K562 (cell line): ENCODE data around the gene ZSWIM6. TPM values are rescaled to one million over a fixed set of nuclear protein-coding genes. Genes with fewer than 3 reads are reported as not detected.

Source experiments
- ATAC-seq: fragments of 200-7000 bp; cut with Tn5 transposase; 3 replicates; pipeline ENCODE4 v1.9.1; 2020; ENCODE audit warnings: moderate library complexity
- BruUV-seq: library from RNA; stranded (reverse); fragments of 400-500 nt; replicated peaks from 2 replicates; lab custom pipeline; 2021; lab: Mats Ljungman, UMichigan
- CTCF ChIA-PET: fragments of 300-600 bp; formaldehyde crosslinking; extraction: SDS; loops from one replicate; lab custom pipeline; 2021; ENCODE audit warnings: low intra/inter-chr PET ratio; lab: Yijun Ruan, JAX
- POLR2A ChIA-PET: fragments of 300-600, 350-650 bp; sonication (Branson Sonifier 250); formaldehyde crosslinking; extraction: SDS; loops from one replicate; lab custom pipeline; 2021; ENCODE audit warnings: antibody characterized with exemption, inconsistent platforms; lab: Yijun Ruan, JAX
- DNase-seq, 4 experiments: peaks; one replicate each; pipeline versions ENCODE4 v3.0.0 to v3.0.0-alpha.2; 2011 to 2018; ENCODE audit warnings: low spot score in 3 of 4, mixed read lengths in 3 of 4; ENCODE audit errors: extremely low read depth in 1 of 4
- FAIRE-seq: peaks from 2 replicates; lab custom pipeline; 2011; peaks lifted over from hg19 to GRCh38; lab: Jason Lieb, UNC
- H2AFZ ChIP-seq: 2 replicates; pipeline ENCODE4 v1.6.0; 2011; ENCODE audit warnings: low read depth, low read length, control low read depth, inconsistent platforms
- H3K27ac ChIP-seq: fragments of 200-600 bp; 3 replicates; pipeline ENCODE4 v1.8.0; 2011; ENCODE audit warnings: low read depth, mild to moderate bottlenecking, control low read depth, inconsistent platforms, low read length, moderate library complexity, mixed read lengths; ENCODE audit errors: extremely low read depth
- H3K27me3 ChIP-seq, 2 experiments: fragments of 300-600 bp in 1 of 2; 2 replicates in 1 of 2; 3 replicates in 1 of 2; pipeline versions ENCODE4 v1.6.0 to v1.8.0; 2011; ENCODE audit warnings: inconsistent platforms in 2 of 2, low read length in 2 of 2, mild to moderate bottlenecking in 1 of 2, mixed read lengths in 1 of 2, moderate library complexity in 1 of 2; ENCODE audit not compliant: control insufficient read depth in 2 of 2, insufficient read depth in 2 of 2
- H3K36me3 ChIP-seq: fragments of 300-600 bp; 3 replicates; pipeline ENCODE4 v1.8.0; 2011; ENCODE audit warnings: mild to moderate bottlenecking, low read length, inconsistent platforms; ENCODE audit not compliant: control insufficient read depth, insufficient read depth
- H3K4me1 ChIP-seq, 2 experiments: fragments of 200-600 bp in 1 of 2; replicated peaks in 1 of 2; 2 replicates in 1 of 2; 3 replicates in 1 of 2; pipeline versions ENCODE4 v1.5.1 to v1.8.0; 2011; ENCODE audit warnings: inconsistent platforms in 2 of 2, low read length in 2 of 2, mild to moderate bottlenecking in 1 of 2, mixed read lengths in 1 of 2, moderate library complexity in 1 of 2; ENCODE audit not compliant: control insufficient read depth in 2 of 2, insufficient read depth in 2 of 2
- H3K4me2 ChIP-seq: 2 replicates; pipeline ENCODE4 v1.6.1; 2011; ENCODE audit warnings: low read length, control low read depth, inconsistent platforms, mixed read lengths; ENCODE audit not compliant: insufficient read depth
- H3K4me3 ChIP-seq: fragments of 200-600 bp; sonication (generic), shearing (Covaris generic); 2 replicates; pipeline ENCODE4 v1.5.1; 2016; ENCODE audit warnings: control low read depth, inconsistent platforms
- H3K79me2 ChIP-seq: fragments of 200-600 bp; 3 replicates; pipeline ENCODE4 v1.8.0; 2011; ENCODE audit warnings: low read length, inconsistent platforms; ENCODE audit not compliant: control insufficient read depth, insufficient read depth
- H3K9ac ChIP-seq, 2 experiments: 2 replicates each; pipeline versions ENCODE4 v1.6.0 to v1.6.1; 2011; ENCODE audit warnings: low read depth in 2 of 2, low read length in 2 of 2, control low read depth in 1 of 2, inconsistent platforms in 1 of 2, mild to moderate bottlenecking in 1 of 2, mixed read lengths in 1 of 2; ENCODE audit not compliant: insufficient read depth in 1 of 2
- H3K9me1 ChIP-seq: one replicate; pipeline ENCODE4 v1.6.0; 2011; ENCODE audit warnings: inconsistent platforms, mild to moderate bottlenecking, low read length, moderate library complexity; ENCODE audit not compliant: control insufficient read depth, insufficient read depth
- H3K9me3 ChIP-seq: replicated peaks from 2 replicates; pipeline ENCODE4 v1.5.1; 2011; ENCODE audit warnings: low read depth, low read length, inconsistent platforms; ENCODE audit not compliant: control insufficient read depth, insufficient read depth
- H4K20me1 ChIP-seq: replicated peaks from 2 replicates; pipeline ENCODE4 v1.6.1; 2011; ENCODE audit warnings: low read length, inconsistent platforms, mixed read lengths; ENCODE audit not compliant: control insufficient read depth, insufficient read depth
- CHD7 ChIP-seq: fragments of 200-600 bp; sonication (generic); IDR thresholded peaks from one replicate; pipeline ENCODE4 v1.6.1; 2012; ENCODE audit warnings: mild to moderate bottlenecking, low read depth, low read length, inconsistent platforms
- CREM ChIP-seq: IDR thresholded peaks from 2 replicates; pipeline ENCODE4 v1.6.1; 2014; ENCODE audit warnings: antibody characterized with exemption, low read depth
- DNMT1 ChIP-seq: fragments of 450-650 bp; IDR thresholded peaks from 2 replicates; pipeline ENCODE4 v1.6.1; 2016; ENCODE audit warnings: antibody characterized with exemption, mild to moderate bottlenecking
- SIN3B ChIP-seq: fragments of 450-650 bp; IDR thresholded peaks from 2 replicates; pipeline ENCODE4 v1.6.1; 2017; ENCODE audit warnings: low read depth, mild to moderate bottlenecking, moderate library complexity
- SMAD3 ChIP-seq: fragments of 450-650 bp; formaldehyde crosslinking; conservative IDR thresholded peaks from 2 replicates; pipeline ENCODE4 v1.4.0; 2020; ENCODE audit warnings: mild to moderate bottlenecking
- SP1 ChIP-seq: sonication (generic); formaldehyde crosslinking; IDR thresholded peaks from 2 replicates; pipeline ENCODE4 v1.8.1; 2022; ENCODE audit warnings: mild to moderate bottlenecking, missing genetic modification reagents
- SREBF1 ChIP-seq: fragments of 150-350 bp; IDR thresholded peaks from 2 replicates; pipeline ENCODE4 v1.6.1; 2014; ENCODE audit warnings: antibody characterized with exemption, low read depth, low read length, borderline replicate concordance
- SREBF2 ChIP-seq: sonication (generic); formaldehyde crosslinking; IDR thresholded peaks from 2 replicates; pipeline ENCODE4 v1.4.0; 2020; ENCODE audit warnings: mild to moderate bottlenecking, missing genetic modification reagents
- WGBS: fragments of 100-300 bp; shearing (Covaris generic); methylation state at CpG from one replicate; pipeline ENCODE4 v1.1.6; 2016; ENCODE audit warnings: low coverage, mixed read lengths; ENCODE audit not compliant: insufficient coverage; ENCODE audit errors: missing lambda C conversion rate; 5-methylcytosine and 5-hydroxymethylcytosine counted together
- in situ Hi-C: fragments of 300-500 bp; cut with MboI; formaldehyde crosslinking; loops from 4 replicates; pipeline ENCODE4 v1.15.0; 2018; ENCODE audit warnings: inconsistent platforms, mixed read lengths
- intact Hi-C: fragments of 100-400 bp; cut with micrococcal nuclease; formaldehyde crosslinking; loops from 2 replicates; pipeline ENCODE4 v1.14.2; 2022
- polyA plus RNA-seq, 8 experiments: library from polyadenylated mRNA; depleted of rRNA in 4 of 8; stranded (reverse) in 5 of 8; unstranded in 3 of 8; fragments of >200 nt; fragmentation: Nextera tagmentation in 2 of 8; fragmentation: Illumina TruSeq in 1 of 8; extraction: Ambion mirVana in 2 of 8; extraction: Trizol in 1 of 8; gene quantifications; 2 replicates each; pipeline versions ENCODE4 v1.2.1 to v1.2.3, GENCODE V29; 2011 to 2014; ENCODE audit warnings: inconsistent platforms in 1 of 8, missing spikeins in 1 of 8
- total RNA-seq, 7 experiments: library from RNA; depleted of rRNA in 6 of 7; stranded (reverse); fragments of >200 nt in 6 of 7; fragmentation: Illumina TruSeq in 2 of 7; extraction: Trizol in 2 of 7; gene quantifications; 2 replicates each; pipeline versions ENCODE4 v1.2.1 to v1.2.3, GENCODE V29; 2011 to 2021; ENCODE audit warnings: low replicate concordance in 1 of 7

The ZSWIM6 gene
- total and polyA plus RNA-seq, 9 of the 15 experiments (the other 6 are each of a cell fraction or from before 2014, with no cell fraction given): 0.81 to 3.2 (median 2.0) TPM

- H3K4me3 ChIP-seq: no peak overlapping the region
- ChIA-PET POLR2A (interaction anchor here (0.6 kb wide), 1 partner anchor 313 kb away, joined by 3 read pairs; no protein-coding TSS in a partner anchor), CTCF (no interaction called here)
- in situ Hi-C loops (no loop called here), intact Hi-C loops (no loop called here)
- FAIRE-seq (no peak), DNase-seq (no peak), ATAC-seq (no peak)
- H3K27me3 ChIP-seq: peaks cover 3 to 17% of the 10 kb centered on the region in 2 experiments; a peak in 4 of 5 replicates
- H3K9ac ChIP-seq: no peak overlapping the region
- H4K20me1 ChIP-seq: no peaks in the 10 kb centered on the region
- no peaks in the 10 kb centered on the region for H3K79me2 ChIP-seq
- H2AFZ ChIP-seq: no peak overlapping the region
- no peak overlapping the region for H3K27ac ChIP-seq
- H3K9me1 ChIP-seq: no peaks in the 10 kb centered on the region
- no peaks in the 10 kb centered on the region for H3K4me1 ChIP-seq
- no TSS peak for BruUV-seq
- WGBS: 6% methylated on average over 7 of the region's 7 CpGs
- no peak overlapping the region for H3K4me2 ChIP-seq
- H3K36me3 ChIP-seq: no peaks in the 10 kb centered on the region
- H3K9me3 ChIP-seq: no peaks in the 10 kb centered on the region
- TF ChIP-seq SMAD3 (CRISPR knock-in tag) (no peak), SREBF1 (no peak), DNMT1 (no peak), SP1 (CRISPR knock-in tag) (no peak), CHD7 (no peak), CREM (no peak), SIN3B (no peak), SREBF2 (CRISPR knock-in tag) (no peak)
Measured at GRCh38 chr5:61289669-61290306, 42.3 kb upstream of the ZSWIM6 start.
